Esophagus (tissue), 2 donors: ENCODE data around the gene RCOR1. TPM values are rescaled to one million over a fixed set of nuclear protein-coding genes. Genes with fewer than 3 reads are reported as not detected.

Experiments used
- H3K27ac ChIP-seq, 2 donors: one replicate each; pipeline ENCODE4 v1.5.1; 2013; ENCODE audit warnings: low read depth in 2 of 2, mild to moderate bottlenecking in 2 of 2, inconsistent platforms in 1 of 2, low read length in 1 of 2, moderate library complexity in 1 of 2
- H3K27me3 ChIP-seq, 2 donors: one replicate each; pipeline ENCODE4 v1.6.1; 2013; ENCODE audit warnings: low read length in 2 of 2, control low read depth in 1 of 2, mild to moderate bottlenecking in 1 of 2; ENCODE audit not compliant: insufficient read depth in 2 of 2, control insufficient read depth in 1 of 2
- H3K36me3 ChIP-seq, 2 donors: one replicate each; pipeline ENCODE4 v1.6.1; 2013; ENCODE audit warnings: low read length in 1 of 2; ENCODE audit not compliant: control insufficient read depth in 2 of 2, insufficient read depth in 2 of 2
- H3K4me1 ChIP-seq, 2 donors: one replicate each; pipeline ENCODE4 v1.6.1; 2013; ENCODE audit warnings: low read length in 1 of 2; ENCODE audit not compliant: control insufficient read depth in 2 of 2, insufficient read depth in 2 of 2
- H3K4me3 ChIP-seq, 2 donors: one replicate each; pipeline ENCODE4 v1.5.1; 2013; ENCODE audit warnings: low read length in 2 of 2, mild to moderate bottlenecking in 2 of 2, low read depth in 1 of 2, moderate library complexity in 1 of 2
- H3K9me3 ChIP-seq, 2 donors: one replicate each; pipeline ENCODE4 v1.6.1; 2013; ENCODE audit warnings: mild to moderate bottlenecking in 2 of 2, low read depth in 1 of 2, low read length in 1 of 2, moderate library complexity in 1 of 2; ENCODE audit not compliant: control insufficient read depth in 2 of 2, insufficient read depth in 1 of 2
- WGBS, 2 donors: extraction: QIAGEN DNeasy Blood & Tissue Kit; methylation state at CpG; one replicate each; pipeline ENCODE4 v1.1.7; 2013; 5-methylcytosine and 5-hydroxymethylcytosine counted together
- polyA plus RNA-seq, 2 donors: library from polyadenylated mRNA; stranded (reverse); fragments of 200-250 nt; gene quantifications; one replicate each; pipeline ENCODE4 v1.2.3, GENCODE V29; 2013
- donor health status: healthy with polysubstance abuse.
- donor health status: Bipolar disorder and iron deficiency.

RCOR1 gene
- polyA plus RNA-seq, 2 donors: 11.8 to 19.3 TPM

- Histone ChIP-seq H3K4me3 (no peak overlapping the region), H3K27me3 (no peaks in the 10 kb centered on the region), H3K27ac (no peak overlapping the region), H3K4me1 (no peaks in the 10 kb centered on the region), H3K9me3 (no peaks in the 10 kb centered on the region), H3K36me3 (no peaks in the 10 kb centered on the region)
- 18 to 20% methylated on average over 7 of the region's 7 CpGs for WGBS, 2 donors
Observed at GRCh38 chr14:102694530-102695166, 102.2 kb downstream of the RCOR1 start.

DNA sequence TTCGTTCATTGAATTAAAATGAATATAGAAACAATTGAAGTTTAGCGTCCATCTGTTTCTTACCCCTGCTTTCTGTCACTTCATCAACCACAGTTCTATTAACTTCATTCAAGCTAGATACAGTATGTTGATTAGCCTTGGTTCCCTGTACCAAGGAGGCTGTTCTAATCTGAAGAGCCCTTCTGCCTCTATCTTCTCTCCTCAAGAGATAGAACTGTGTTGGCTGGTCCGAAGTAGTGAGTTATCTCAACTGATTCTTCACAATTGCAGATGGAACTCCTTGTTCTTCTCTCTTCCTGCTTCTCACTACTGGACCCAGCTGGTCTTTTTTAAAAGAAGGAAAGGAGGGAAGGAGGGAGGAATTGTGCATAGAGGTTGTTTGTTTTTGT lies 102.7 kb downstream of the RCOR1 start:
- Histone ChIP-seq H3K27ac (no peak overlapping the region), H3K4me3 (no peak overlapping the region), H3K27me3 (no peaks in the 10 kb centered on the region), H3K36me3 (no peaks in the 10 kb centered on the region), H3K9me3 (no peaks in the 10 kb centered on the region), H3K4me1 (no peaks in the 10 kb centered on the region)
- 65 to 72% methylated on average over 3 of the region's 3 CpGs for WGBS, 2 donors

GRCh38 chr14:102696332-102696731 lies 103.9 kb downstream of the RCOR1 start:
- Histone ChIP-seq H3K4me3 (no peak overlapping the region), H3K4me1 (no peaks in the 10 kb centered on the region), H3K27ac (no peak overlapping the region), H3K9me3 (no peaks in the 10 kb centered on the region), H3K36me3 (no peaks in the 10 kb centered on the region), H3K27me3 (no peaks in the 10 kb centered on the region)
- WGBS, 2 donors: 59 to 86% methylated on average over 8 of the region's 8 CpGs

GRCh38 chr14:102696856-102697495 lies 104.5 kb downstream of the RCOR1 start:
- H3K36me3 ChIP-seq: no peaks in the 10 kb centered on the region
- no peaks in the 10 kb centered on the region for H3K9me3 ChIP-seq
- no peaks in the 10 kb centered on the region for H3K4me1 ChIP-seq
- WGBS, 2 donors: 31 to 38% methylated on average over 3 of the region's 3 CpGs
- no peak overlapping the region for H3K27ac ChIP-seq
- no peak overlapping the region for H3K4me3 ChIP-seq
- no peaks in the 10 kb centered on the region for H3K27me3 ChIP-seq

GRCh38 chr14:102697501-102697900 lies 105.1 kb downstream of the RCOR1 start:
- H3K36me3 ChIP-seq: no peaks in the 10 kb centered on the region
- WGBS, 2 donors: 72 to 85% methylated on average over 6 of the region's 6 CpGs
- H3K9me3 ChIP-seq: no peaks in the 10 kb centered on the region
- no peaks in the 10 kb centered on the region for H3K4me1 ChIP-seq
- H3K27me3 ChIP-seq: no peaks in the 10 kb centered on the region
- H3K4me3 ChIP-seq: no peak overlapping the region
- H3K27ac ChIP-seq: no peak overlapping the region

- H3K36me3 ChIP-seq: no peaks in the 10 kb centered on the region
- no peak overlapping the region for H3K27ac ChIP-seq
- H3K27me3 ChIP-seq: no peaks in the 10 kb centered on the region
- H3K9me3 ChIP-seq: no peaks in the 10 kb centered on the region
- no peaks in the 10 kb centered on the region for H3K4me1 ChIP-seq
- no peak overlapping the region for H3K4me3 ChIP-seq
- WGBS, 2 donors: 93 to 96% methylated on average over 2 of the region's 2 CpGs
Observed at GRCh38 chr14:102699416-102700110, 107.1 kb downstream of the RCOR1 start.

GRCh38 chr14:102708494-102708893 lies 116.0 kb downstream of the RCOR1 start:
- whole genome bisulfite sequencing, 2 donors: 90% methylated on average over 9 of the region's 9 CpGs
- no peaks in the 10 kb centered on the region for H3K4me1 ChIP-seq

DNA sequence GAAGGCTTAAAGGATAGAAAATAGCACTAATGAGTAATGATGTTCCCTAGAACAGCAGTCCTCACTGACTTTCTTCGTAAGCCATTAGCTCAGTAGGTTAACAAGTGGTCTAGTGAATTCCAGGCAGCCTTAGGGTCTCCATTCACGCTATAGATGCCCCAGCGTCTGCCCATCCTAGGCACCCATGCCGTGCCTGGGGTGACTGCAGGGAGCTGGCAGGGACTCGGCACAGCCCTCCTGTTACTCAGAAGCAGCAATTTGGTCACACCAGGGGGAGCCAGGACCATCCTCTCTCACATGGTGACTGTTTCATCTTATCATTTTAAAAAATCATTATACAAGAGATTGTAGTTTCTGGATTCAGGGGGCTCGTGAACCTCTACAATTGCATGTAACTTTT lies 118.8 kb downstream of the RCOR1 start:
- Histone ChIP-seq H3K27me3 (no peaks in the 10 kb centered on the region), H3K4me1 (no peaks in the 10 kb centered on the region), H3K27ac (no peak overlapping the region), H3K9me3 (no peaks in the 10 kb centered on the region), H3K4me3 (no peak overlapping the region), H3K36me3 (peaks cover 0 to 5% of the 10 kb centered on the region in 2 donors)
- 87 to 91% methylated on average over 6 of the region's 6 CpGs for WGBS, 2 donors

More at GRCh38 chr14:102708494-102708893, 116.0 kb downstream of the RCOR1 start:
- Histone ChIP-seq H3K27ac (no peak overlapping the region), H3K36me3 (peaks cover 0 to 5% of the 10 kb centered on the region in 2 donors), H3K27me3 (no peaks in the 10 kb centered on the region), H3K4me3 (no peak overlapping the region), H3K9me3 (no peaks in the 10 kb centered on the region)

DNA sequence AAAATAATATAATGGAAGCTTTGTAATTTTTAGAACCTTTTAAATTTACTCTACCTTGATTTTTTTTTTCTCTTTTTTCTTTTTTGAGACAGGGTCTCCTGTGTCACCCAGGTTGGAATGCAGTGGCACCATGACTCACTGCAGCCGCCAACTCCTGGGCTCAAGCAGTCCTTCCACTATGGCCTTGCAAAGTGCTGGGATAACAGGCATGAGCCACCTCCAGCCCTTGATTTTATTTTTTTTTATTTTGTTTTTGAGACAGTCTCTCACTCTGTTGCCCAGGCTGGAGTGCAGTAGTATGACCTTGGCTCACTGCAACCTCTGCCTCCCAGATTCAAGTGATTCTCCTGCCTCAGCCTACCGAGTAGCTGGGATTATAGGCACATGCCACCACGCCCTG lies 119.5 kb downstream of the RCOR1 start:
- Histone ChIP-seq H3K27me3 (no peaks in the 10 kb centered on the region), H3K4me3 (no peak overlapping the region), H3K27ac (no peak overlapping the region), H3K9me3 (no peaks in the 10 kb centered on the region), H3K4me1 (no peaks in the 10 kb centered on the region), H3K36me3 (peaks cover 0 to 5% of the 10 kb centered on the region in 2 donors)
- 84 to 86% methylated on average over 3 of the region's 3 CpGs for WGBS, 2 donors
